LNCAP (cell line): ENCODE measurements around the gene TRIO.

Experiments used
- TF ChIP-seq, protein P1 (sequence below): fragments of 450-650 bp; IDR thresholded peaks from 2 replicates; pipeline ENCODE4 v1.5.1; 2017; ENCODE audit warnings: mild to moderate bottlenecking

Gene TRIO

GRCh38 chr5:14528115-14528514 is 385.0 kb downstream of the TRIO start:
- TF ChIP-seq, protein P1, sequence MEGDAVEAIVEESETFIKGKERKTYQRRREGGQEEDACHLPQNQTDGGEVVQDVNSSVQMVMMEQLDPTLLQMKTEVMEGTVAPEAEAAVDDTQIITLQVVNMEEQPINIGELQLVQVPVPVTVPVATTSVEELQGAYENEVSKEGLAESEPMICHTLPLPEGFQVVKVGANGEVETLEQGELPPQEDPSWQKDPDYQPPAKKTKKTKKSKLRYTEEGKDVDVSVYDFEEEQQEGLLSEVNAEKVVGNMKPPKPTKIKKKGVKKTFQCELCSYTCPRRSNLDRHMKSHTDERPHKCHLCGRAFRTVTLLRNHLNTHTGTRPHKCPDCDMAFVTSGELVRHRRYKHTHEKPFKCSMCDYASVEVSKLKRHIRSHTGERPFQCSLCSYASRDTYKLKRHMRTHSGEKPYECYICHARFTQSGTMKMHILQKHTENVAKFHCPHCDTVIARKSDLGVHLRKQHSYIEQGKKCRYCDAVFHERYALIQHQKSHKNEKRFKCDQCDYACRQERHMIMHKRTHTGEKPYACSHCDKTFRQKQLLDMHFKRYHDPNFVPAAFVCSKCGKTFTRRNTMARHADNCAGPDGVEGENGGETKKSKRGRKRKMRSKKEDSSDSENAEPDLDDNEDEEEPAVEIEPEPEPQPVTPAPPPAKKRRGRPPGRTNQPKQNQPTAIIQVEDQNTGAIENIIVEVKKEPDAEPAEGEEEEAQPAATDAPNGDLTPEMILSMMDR, result no peak

DNA sequence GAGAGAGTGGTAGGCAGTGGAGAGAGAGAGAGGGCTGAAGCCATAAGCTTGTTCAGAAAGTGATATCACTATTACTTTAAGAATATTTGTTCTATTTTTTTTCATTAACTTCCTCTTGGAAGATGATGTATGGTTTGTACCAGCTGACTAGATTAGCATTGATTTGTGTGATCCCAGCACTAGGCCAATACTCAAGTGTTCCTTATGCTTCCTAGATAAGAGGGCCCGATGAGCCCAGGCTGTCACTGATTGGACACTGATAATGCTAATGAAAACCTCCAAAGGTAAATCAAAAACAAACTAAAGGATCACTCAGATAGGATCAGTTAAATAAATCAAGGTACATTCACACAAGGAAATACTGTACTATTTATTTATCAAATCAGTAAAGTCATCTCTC is 385.8 kb downstream of the TRIO start:
- TF ChIP-seq, protein P1, result no peak

GRCh38 chr5:14531668-14532067 is 388.5 kb downstream of the TRIO start:
- TF ChIP-seq, protein P1, result no peak

GRCh38 chr5:14532180-14532579 is 389.0 kb downstream of the TRIO start:
- TF ChIP-seq, protein P1, result no peak

- TF ChIP-seq, protein P1, result no peak
Measured at GRCh38 chr5:14534773-14535172, 391.6 kb downstream of the TRIO start.

DNA sequence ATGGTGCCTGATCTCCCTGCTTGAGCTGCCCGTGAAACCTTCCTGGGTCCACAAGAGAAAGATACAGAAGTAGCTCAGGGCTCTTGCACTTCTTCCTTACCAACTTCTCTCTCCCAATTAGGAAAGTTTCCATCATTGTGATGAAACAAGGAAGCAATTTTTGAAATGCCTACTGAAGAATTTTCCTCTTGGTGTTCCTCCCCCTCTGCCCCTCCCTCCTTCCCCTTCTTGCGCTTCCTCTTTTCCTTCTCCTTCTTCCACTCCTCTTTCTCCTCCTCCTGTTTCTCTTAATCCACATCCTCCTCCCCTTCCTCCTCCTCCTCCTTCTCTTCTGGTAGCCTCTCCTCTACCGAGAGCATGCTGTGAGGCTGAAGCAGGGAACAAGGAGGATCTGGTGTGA is 402.2 kb downstream of the TRIO start:
- TF ChIP-seq, protein P1, result no peak

DNA sequence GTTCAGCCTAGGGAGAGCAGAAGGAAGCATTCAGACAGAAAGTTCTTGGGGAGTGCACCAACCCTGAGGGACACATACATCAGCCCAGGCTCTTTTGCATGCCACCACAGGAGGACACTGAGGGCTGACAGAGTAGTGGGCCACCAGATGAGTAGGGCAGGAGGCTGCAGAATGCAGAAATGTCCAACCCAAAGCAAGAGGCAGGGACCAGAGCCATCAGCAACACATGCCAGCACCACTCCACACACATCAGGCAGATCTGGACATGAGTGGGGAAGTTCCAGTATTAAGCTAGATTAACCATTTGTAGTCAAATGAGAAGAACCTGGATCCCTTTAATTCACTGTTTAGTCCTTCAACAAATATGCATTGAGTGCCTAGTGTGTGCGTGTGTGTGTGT is 402.7 kb downstream of the TRIO start:
- TF ChIP-seq, protein P1, result no peak

DNA sequence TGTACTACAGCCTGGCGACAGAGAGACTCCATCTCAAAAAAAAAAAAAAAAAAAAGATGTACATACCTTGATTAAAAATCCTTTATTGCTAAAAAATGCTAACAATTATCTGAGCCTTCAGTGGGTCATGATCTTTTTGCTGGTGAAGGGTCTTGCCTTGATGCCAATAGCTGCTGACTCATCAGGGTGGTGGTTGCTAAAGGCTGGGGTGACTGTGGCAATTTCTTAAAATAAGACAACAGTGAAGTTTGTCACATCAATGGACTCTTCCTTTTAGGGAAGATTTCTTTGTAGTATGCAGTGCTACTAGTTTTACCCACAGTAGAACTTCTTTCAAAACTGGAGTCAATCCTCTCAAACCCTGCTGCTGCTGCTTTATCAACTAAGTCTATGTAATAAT is 404.5 kb downstream of the TRIO start:
- TF ChIP-seq, protein P1, result no peak
